Chondrocyte (in vitro differentiated cells): ENCODE results near the gene LRRTM4. TPM values are rescaled to one million over a fixed set of nuclear protein-coding genes. Genes with fewer than 3 reads are reported as not detected.

Experiments
- DNase-seq: peaks from one replicate; pipeline ENCODE4 v3.0.0; 2021; ENCODE audit warnings: mixed read lengths, low spot score
- H3K27ac Mint-ChIP-seq: one replicate; pipeline ENCODE4 v1.8.0; 2021; ENCODE audit warnings: mild to moderate bottlenecking, moderate library complexity, mixed read lengths; ENCODE audit not compliant: unreplicated experiment
- H3K27me3 Mint-ChIP-seq: 2 replicates; pipeline ENCODE4 v1.8.0; 2021; ENCODE audit warnings: low read depth, mixed read lengths
- H3K36me3 Mint-ChIP-seq: 2 replicates; pipeline ENCODE4 v1.8.0; 2021; ENCODE audit warnings: low read depth, mixed read lengths
- H3K4me1 Mint-ChIP-seq: 2 replicates; pipeline ENCODE4 v1.8.0; 2021; ENCODE audit warnings: low read depth, mild to moderate bottlenecking, mixed read lengths
- H3K4me3 Mint-ChIP-seq: one replicate; pipeline ENCODE4 v1.8.0; 2021; ENCODE audit warnings: mild to moderate bottlenecking, moderate library complexity, mixed read lengths; ENCODE audit not compliant: unreplicated experiment
- H3K9me3 Mint-ChIP-seq: 2 replicates; pipeline ENCODE4 v1.8.0; 2021; ENCODE audit warnings: low read depth, mixed read lengths
- CTCF ChIP-seq: fragments of 200-600 bp; sonication (generic); IDR thresholded peaks from 2 replicates; pipeline ENCODE4 v1.5.0; 2021; ENCODE audit warnings: antibody characterized with exemption, mild to moderate bottlenecking, moderate library complexity
- total RNA-seq: library from RNA; stranded (reverse); gene quantifications from 3 replicates; pipeline ENCODE4 v1.2.1, GENCODE V29; 2021

Gene LRRTM4
- total RNA-seq, 1 donor from 2014 or later: not detected

DNA sequence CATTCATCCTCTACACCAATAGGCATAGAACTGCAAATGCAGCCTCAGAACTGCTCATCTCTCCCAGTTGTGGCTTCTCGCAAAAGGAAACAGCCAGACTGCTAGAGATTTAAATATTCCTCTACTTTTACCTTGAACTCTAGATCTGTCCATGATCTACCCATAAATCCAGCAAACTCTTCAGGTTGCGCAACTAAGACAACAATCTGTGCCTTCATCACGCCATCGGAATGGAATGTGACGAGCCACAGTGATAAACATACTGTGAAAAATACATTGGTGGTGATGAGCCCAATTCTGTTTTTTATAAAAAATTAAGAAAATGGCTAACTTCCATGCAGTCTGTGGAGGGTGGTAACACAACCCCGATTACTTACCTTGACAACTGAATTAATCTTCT lies 626.7 kb downstream of the LRRTM4 start:
- H3K36me3 Mint-ChIP-seq: no peaks in the 10 kb centered on the region
- peaks cover 7% of the 10 kb centered on the region for H3K27me3 Mint-ChIP-seq
- no peak overlapping the region for H3K4me3 Mint-ChIP-seq
- no peaks in the 10 kb centered on the region for H3K9me3 Mint-ChIP-seq
- H3K4me1 Mint-ChIP-seq: no peaks in the 10 kb centered on the region
- no peak overlapping the region for H3K27ac Mint-ChIP-seq
- DNase-seq: no peak
- no peak for TF ChIP-seq CTCF

DNA sequence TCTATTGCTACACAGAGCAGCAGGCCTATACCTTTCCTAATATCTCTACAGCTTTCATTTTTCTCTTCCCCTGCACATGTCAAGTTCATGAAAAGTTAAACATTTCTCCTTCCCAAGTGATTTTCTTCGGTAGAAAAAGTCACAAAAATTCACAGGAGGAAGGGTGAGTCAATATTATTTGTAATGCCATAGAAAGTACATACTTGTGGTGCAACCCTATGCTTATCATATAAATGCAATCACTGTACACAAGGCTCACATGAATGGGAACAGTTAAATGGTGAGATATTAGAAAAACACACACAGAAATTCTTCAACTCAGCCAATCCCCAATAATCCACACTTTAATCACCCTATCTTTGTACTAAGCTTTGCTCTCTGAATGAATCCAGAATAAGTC lies 651.6 kb downstream of the LRRTM4 start:
- H3K27ac Mint-ChIP-seq: no peak overlapping the region
- no peaks in the 10 kb centered on the region for H3K27me3 Mint-ChIP-seq
- no peak overlapping the region for H3K4me3 Mint-ChIP-seq
- no peak for TF ChIP-seq CTCF
- DNase-seq: no peak
- no peaks in the 10 kb centered on the region for H3K36me3 Mint-ChIP-seq
- H3K9me3 Mint-ChIP-seq: no peaks in the 10 kb centered on the region
- peaks cover 7% of the 10 kb centered on the region for H3K4me1 Mint-ChIP-seq

DNA sequence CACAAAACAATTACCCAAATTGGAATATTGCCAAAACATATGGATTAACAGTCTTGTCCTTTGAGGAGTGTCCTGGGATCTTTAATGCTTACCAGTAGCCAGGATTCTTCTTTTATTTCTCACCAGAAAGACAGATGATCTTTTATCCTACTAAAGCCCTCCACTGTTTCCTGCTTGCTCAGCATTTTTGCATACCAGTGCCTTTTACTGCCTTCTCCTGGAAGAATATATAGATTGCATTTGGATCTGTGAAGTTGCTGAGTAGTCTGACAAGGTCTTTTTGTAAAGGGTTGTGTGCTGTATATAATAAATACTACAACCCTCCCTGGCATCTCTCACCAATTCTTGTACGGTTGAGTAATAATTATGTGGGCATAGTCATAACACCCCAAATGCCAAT lies 652.2 kb downstream of the LRRTM4 start:
- no peaks in the 10 kb centered on the region for H3K9me3 Mint-ChIP-seq
- H3K4me1 Mint-ChIP-seq: peaks cover 7% of the 10 kb centered on the region
- no peak for TF ChIP-seq CTCF
- no peak overlapping the region for H3K4me3 Mint-ChIP-seq
- H3K27me3 Mint-ChIP-seq: no peaks in the 10 kb centered on the region
- DNase-seq: no peak
- H3K36me3 Mint-ChIP-seq: no peaks in the 10 kb centered on the region
- H3K27ac Mint-ChIP-seq: no peak overlapping the region

GRCh38 chr2:76867854-76868253 lies 654.3 kb downstream of the LRRTM4 start:
- no peak for DNase-seq
- H3K27me3 Mint-ChIP-seq: no peaks in the 10 kb centered on the region
- no peak for TF ChIP-seq CTCF
- no peaks in the 10 kb centered on the region for H3K36me3 Mint-ChIP-seq
- H3K4me1 Mint-ChIP-seq: peaks cover 7% of the 10 kb centered on the region
- no peaks in the 10 kb centered on the region for H3K9me3 Mint-ChIP-seq
- no peak overlapping the region for H3K4me3 Mint-ChIP-seq
- H3K27ac Mint-ChIP-seq: no peak overlapping the region

DNA sequence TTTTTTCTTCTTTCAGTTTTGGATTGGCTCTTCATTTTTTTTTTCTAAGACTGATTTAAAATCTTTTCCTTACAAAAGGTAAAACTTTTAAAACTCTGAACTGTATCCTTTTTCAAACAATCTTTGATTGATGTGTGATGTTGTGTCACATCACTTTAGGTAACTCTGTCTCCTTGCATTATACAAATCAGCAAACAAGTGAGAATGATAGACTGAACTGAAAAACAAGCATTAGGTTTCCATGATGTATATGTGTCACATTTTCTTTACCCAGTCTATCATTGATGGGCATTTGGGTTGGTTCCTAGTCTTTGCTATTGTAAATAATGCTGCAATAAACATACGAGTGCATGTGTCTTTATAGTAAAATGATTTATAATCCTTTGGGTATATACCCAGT lies 655.7 kb downstream of the LRRTM4 start:
- H3K36me3 Mint-ChIP-seq: no peaks in the 10 kb centered on the region
- H3K4me3 Mint-ChIP-seq: no peak overlapping the region
- TF ChIP-seq CTCF: no peak
- no peaks in the 10 kb centered on the region for H3K9me3 Mint-ChIP-seq
- H3K27ac Mint-ChIP-seq: no peak overlapping the region
- H3K27me3 Mint-ChIP-seq: no peaks in the 10 kb centered on the region
- peaks cover 7% of the 10 kb centered on the region for H3K4me1 Mint-ChIP-seq
- DNase-seq: no peak
